Stomach (tissue), 4 donors: ENCODE measurements around the gene TXNDC11.

Experiments
- CTCF ChIP-seq, 7 experiments: fragments of 450-650 bp in 4 of 7; fragments of 200-600 bp in 3 of 7; sonication (generic) in 3 of 7; IDR thresholded peaks; one replicate each; pipeline ENCODE4 v1.5.1; 2016 to 2019; ENCODE audit warnings: antibody characterized with exemption in 7 of 7, control low read depth in 2 of 7, mild to moderate bottlenecking in 1 of 7
- EP300 ChIP-seq: sonication (generic); formaldehyde crosslinking; IDR thresholded peaks from one replicate; pipeline ENCODE4 v1.6.1; 2017; ENCODE audit warnings: antibody characterized with exemption
- POLR2A ChIP-seq, 4 donors: fragments of 450-650 bp; IDR thresholded peaks; one replicate each; pipeline ENCODE4 v1.6.1; 2016; ENCODE audit warnings: antibody characterized with exemption in 4 of 4, control low read depth in 2 of 4, mild to moderate bottlenecking in 1 of 4, moderate library complexity in 1 of 4
- POLR2AphosphoS5 ChIP-seq, 3 donors: sonication (generic); formaldehyde crosslinking; IDR thresholded peaks; one replicate each; pipeline ENCODE4 v1.6.1; 2016; ENCODE audit warnings: antibody characterized with exemption in 3 of 3

GRCh38 chr16:11637320-11637719 lies 105.3 kb downstream of the TXNDC11 start:
- no peak for TF ChIP-seq POLR2AphosphoS5 (IDR thresholded peaks at IDR 0.05)
- TF ChIP-seq CTCF (IDR thresholded peaks at IDR 0.05): no peak
- no peak for TF ChIP-seq POLR2A (IDR thresholded peaks at IDR 0.05)
- no peak for TF ChIP-seq EP300
